ENCODE measurements around the gene CNDP1.

- TF ChIP-seq, protein P1, sequence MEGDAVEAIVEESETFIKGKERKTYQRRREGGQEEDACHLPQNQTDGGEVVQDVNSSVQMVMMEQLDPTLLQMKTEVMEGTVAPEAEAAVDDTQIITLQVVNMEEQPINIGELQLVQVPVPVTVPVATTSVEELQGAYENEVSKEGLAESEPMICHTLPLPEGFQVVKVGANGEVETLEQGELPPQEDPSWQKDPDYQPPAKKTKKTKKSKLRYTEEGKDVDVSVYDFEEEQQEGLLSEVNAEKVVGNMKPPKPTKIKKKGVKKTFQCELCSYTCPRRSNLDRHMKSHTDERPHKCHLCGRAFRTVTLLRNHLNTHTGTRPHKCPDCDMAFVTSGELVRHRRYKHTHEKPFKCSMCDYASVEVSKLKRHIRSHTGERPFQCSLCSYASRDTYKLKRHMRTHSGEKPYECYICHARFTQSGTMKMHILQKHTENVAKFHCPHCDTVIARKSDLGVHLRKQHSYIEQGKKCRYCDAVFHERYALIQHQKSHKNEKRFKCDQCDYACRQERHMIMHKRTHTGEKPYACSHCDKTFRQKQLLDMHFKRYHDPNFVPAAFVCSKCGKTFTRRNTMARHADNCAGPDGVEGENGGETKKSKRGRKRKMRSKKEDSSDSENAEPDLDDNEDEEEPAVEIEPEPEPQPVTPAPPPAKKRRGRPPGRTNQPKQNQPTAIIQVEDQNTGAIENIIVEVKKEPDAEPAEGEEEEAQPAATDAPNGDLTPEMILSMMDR (IDR thresholded peaks at IDR 0.05), result no peak
- TF ChIP-seq POLR2A (IDR thresholded peaks at IDR 0.05), result no peak
Observed at GRCh38 chr18:74610860-74611259, 76.6 kb downstream of the CNDP1 start.
